ENCODE results near the gene DNAJB8.

Gene DNAJB8

GRCh38 chr3:128483657-128484403 is 17.1 kb upstream of the DNAJB8 start:
- no peak for DNase-seq (ENCODE audit: low read depth in 2 of 2)

- no peak for DNase-seq (ENCODE audit: low read depth in 2 of 2)
These were observed 16.3 kb upstream of the DNAJB8 start for GRCh38 chr3:128482666-128483656.

- DNase-seq (ENCODE audit: low read depth in 2 of 2): no peak
These were observed 15.5 kb upstream of the DNAJB8 start for GRCh38 chr3:128482175-128482574.

GRCh38 chr3:128481438-128481942 is 14.8 kb upstream of the DNAJB8 start:
- DNase-seq (ENCODE audit: low read depth in 2 of 2): no peak

- DNase-seq (ENCODE audit: low read depth in 2 of 2): no peak
These were observed 14.2 kb upstream of the DNAJB8 start for GRCh38 chr3:128480717-128481437.

- no peak for DNase-seq (ENCODE audit: low read depth in 2 of 2)
These were observed 13.6 kb upstream of the DNAJB8 start for GRCh38 chr3:128480278-128480677.

GRCh38 chr3:128479558-128480086 is 12.9 kb upstream of the DNAJB8 start:
- no peak for DNase-seq (ENCODE audit: low read depth in 2 of 2)

- DNase-seq (ENCODE audit: low read depth in 2 of 2): no peak
These were observed 12.2 kb upstream of the DNAJB8 start for GRCh38 chr3:128478576-128479506.

- no peak for DNase-seq (ENCODE audit: low read depth in 2 of 2)
These were observed 10.0 kb upstream of the DNAJB8 start for GRCh38 chr3:128476659-128477058.

- DNase-seq (ENCODE audit: low read depth in 2 of 2): no peak
These were observed 8.7 kb upstream of the DNAJB8 start for GRCh38 chr3:128475355-128475754.

- no peak for DNase-seq (ENCODE audit: low read depth in 2 of 2)
These were observed 7.0 kb upstream of the DNAJB8 start for GRCh38 chr3:128473737-128474136.

- DNase-seq (ENCODE audit: low read depth in 2 of 2): no peak
These were observed 6.5 kb upstream of the DNAJB8 start for GRCh38 chr3:128473180-128473519.

GRCh38 chr3:128472449-128473179 is 5.9 kb upstream of the DNAJB8 start:
- DNase-seq (ENCODE audit: low read depth in 2 of 2): no peak

GRCh38 chr3:128471720-128472119 is 5.0 kb upstream of the DNAJB8 start:
- DNase-seq (ENCODE audit: low read depth in 2 of 2): no peak

GRCh38 chr3:128471110-128471509 is 4.4 kb upstream of the DNAJB8 start:
- DNase-seq (ENCODE audit: low read depth in 2 of 2): no peak

- no peak for DNase-seq (ENCODE audit: low read depth in 2 of 2)
These were observed 3.6 kb upstream of the DNAJB8 start for GRCh38 chr3:128470134-128470899.

- no peak for DNase-seq (ENCODE audit: low read depth in 2 of 2)
These were observed 2.9 kb upstream of the DNAJB8 start for GRCh38 chr3:128469556-128469955.

- DNase-seq (ENCODE audit: low read depth in 2 of 2): no peak
These were observed 2.3 kb upstream of the DNAJB8 start for GRCh38 chr3:128468791-128469527.

Measured in stimulated activated CD4-positive, alpha-beta T cell treated with anti-CD3 and anti-CD28 coated beads, Interleukin-15, amount 100 ng/mL, for 48 hours (primary cell).